GM21737 (cell line): ENCODE measurements around the gene PCCA.
"Not testable (repeated sequence)": the region's sequence is repeated elsewhere in the genome, so short reads cannot be mapped to it uniquely, and the experiment has no call there.

Experiments used
- ATAC-seq: cut with Tn5 transposase; IDR thresholded peaks from one replicate; pipeline ENCODE4 v1.9.1; 2021; ENCODE audit warnings: mild to moderate bottlenecking, moderate library complexity; ENCODE audit not compliant: unreplicated experiment

PCCA gene

DNA sequence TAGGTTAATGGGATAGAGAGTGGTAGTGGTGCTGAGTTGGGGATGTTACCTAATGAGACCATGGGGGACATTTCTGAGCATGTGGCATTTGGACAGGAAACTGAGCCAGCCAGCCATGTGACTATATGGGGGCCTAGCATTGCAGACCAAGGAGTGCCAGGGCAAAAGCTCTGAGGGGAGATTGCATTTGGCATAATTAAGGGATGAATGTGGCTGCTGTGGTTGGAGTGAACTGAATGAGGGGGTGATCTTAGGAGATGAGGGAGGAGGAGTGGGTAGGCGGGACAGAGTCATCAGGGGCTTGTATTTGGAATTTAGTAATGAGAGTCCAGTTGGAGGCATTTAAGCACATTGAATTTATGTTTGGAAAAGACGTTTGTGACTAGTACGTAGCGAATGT is 6.6 kb downstream of the PCCA start:
- ATAC-seq, result no peak

DNA sequence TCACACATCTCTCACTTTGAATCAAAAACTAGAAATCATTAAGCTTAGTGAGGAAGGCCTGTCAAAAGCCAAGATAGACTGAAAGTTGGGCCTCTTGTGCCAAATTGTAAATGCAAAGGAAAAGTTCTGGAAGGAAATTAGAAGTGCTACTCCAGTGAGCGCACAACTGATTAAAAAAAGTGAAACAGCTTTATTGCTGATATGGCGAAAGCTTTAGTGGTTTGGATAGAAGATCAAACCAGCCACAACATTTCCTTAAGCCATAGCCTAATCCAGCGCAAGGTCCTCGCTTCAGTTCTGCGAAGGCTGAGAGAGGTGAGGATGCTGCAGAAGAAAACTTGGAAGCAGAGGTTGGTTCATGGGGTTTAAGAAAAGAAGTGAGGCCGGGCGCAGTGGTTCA is 7.6 kb downstream of the PCCA start:
- ATAC-seq, result no peak

DNA sequence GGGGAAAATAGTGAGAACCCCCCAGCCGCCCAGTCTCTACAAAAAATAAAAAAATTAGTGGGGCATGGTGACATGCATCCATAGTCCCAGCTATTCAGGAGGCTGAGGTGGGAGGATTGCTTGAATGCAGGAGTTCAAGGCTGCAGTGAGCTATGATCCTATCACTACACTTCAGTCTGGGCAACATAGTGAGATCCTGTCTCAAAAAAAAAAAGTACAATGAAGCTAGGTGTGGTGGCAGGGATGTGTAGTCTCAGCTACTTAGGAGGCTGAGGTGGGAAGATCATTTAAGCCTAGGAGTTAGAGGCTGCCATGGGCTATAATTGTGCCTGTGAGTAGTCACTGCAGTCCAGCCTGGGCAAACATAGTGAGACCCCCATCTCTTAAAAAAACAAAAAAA is 8.9 kb downstream of the PCCA start:
- ATAC-seq, result no peak

DNA sequence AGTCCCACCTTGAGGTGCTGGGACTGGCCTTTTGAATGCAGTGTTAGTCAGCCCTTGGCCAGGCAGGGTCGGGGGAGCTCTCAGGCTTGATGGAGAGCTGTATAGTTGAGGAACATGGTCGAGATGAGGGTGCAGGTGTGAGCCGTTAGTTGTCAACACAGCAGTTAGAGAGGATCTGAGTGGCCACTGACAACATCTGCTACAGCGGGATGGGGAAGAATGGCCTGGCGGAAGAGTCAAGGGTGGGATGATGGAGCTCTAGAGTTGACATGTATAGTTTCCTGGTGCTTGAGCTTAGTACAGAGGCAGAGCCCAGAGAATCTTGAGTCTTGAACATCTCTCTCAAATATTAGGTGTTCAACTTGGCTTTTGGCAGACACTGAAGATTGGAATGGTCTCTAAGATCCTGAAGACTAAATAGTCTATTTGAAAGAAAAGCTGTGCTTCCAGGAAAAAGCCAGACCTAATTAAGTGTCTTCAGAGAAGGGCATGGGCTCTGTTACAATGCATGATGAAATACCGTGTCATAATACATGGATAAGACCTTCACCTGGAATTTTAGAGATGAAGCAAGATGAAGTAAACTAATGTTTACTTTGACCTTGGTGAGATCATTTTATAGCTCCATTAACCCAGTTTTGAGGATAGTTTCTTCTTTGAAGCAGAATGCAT is 9.7 kb downstream of the PCCA start:
- ATAC-seq, result no peak

DNA sequence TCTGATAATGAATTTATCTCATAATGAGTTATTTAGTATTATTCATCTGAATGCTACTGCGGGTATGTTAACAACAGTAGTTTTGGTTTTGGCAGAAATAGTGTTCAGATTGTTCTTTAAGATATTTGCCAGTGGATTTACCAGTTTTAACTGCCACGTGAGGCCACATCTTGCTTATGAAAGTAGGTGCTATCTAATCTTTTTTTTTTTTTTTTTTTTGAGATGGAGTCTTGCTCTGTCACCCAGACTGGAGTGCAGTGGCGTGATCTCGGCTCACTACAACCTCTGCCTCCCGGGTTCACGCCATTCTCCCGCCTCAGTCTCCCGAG is 10.2 kb downstream of the PCCA start:
- ATAC-seq, result not testable (repeated sequence)

DNA sequence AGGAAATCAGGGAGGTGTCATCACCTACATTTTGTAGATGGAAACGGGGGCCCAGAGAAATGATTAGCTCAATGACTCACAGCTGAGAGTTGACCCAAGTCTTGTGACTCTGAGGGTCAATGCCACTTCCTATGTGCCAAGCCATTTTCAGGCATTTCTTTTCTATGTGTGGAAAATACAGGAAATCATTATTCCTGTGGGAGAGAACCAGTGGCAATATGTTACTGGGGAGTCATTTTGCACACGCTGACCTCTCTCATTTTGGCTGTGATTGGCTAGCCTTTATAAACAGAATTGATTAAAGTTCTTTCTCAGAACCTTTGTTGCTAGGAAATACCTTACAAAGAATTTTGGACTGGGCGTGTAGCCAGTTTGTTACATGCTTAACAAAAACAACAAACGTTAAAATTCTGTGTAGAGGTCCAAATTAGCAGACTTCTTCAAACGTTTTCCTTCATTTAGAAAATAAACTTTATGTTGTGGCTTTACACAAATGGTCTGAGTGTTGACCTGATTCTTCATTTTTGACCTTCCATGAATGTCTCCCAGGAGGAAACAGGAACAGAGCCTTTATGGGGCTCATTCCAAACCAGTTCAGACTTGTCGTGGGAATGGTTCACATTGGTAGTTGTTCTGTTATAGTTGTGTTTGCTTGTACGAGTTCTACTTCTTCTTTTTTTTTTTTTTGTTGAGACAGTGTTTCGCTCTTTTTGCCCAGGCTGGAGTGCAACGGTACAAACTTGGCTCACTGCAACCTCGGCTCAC is 11.4 kb downstream of the PCCA start:
- no peak for ATAC-seq

DNA sequence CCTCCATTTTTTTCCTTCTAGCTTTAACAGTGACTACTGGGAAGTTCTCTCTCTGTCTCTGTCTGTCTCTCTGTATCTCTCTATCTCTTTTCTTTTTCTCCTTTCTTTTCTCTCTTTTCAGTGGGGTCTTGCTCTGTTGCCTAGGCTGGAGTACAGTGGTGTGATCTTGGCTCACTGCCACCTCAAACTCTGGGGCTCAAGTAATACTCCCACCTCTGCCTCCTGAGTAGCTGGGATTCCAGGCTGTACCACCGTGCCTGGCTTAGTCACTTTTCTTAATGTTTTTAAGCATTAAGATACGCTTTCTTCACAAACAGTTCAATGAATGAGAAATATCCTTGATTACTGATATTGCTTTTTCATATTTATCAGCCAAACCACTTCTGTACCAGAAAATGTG is 13.1 kb downstream of the PCCA start:
- ATAC-seq, result no peak

DNA sequence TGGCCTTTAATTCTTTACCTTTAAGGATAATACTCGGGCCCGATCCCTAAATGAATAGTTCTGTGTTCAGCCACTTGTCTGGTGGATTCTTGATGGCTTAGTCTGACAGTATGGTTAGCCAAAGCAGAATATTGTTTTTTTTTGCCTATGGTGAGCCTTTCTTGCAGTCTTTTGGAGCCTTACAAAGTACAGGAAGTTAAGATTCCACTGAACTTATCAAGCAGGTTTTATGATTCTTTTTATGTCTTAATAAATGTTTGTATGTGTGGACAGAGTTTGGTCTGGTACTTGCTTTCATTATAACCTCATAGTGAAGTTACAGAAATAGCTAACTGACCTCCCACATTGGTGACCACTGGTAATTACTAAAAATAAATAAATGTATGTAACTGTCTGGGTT is 17.1 kb downstream of the PCCA start:
- ATAC-seq, result no peak

DNA sequence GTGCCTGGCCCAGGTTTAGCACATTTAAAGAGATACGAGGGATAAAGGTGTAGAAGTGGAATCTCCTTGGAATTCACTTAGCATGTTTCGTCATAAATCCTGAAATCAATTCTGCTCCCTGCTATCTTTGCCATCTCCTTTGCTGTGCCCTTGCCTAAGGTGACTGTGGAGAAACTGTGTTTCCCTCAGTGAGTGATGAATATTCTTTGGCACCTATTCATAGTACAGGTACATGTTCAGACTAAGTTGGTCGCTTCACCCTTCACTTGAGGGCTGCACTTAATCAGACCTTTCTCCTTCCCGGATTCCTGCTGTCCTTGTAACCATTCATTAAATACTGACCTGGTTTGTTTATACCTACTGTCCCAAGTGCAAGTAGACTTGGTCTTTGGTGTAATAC is 17.8 kb downstream of the PCCA start:
- no peak for ATAC-seq

DNA sequence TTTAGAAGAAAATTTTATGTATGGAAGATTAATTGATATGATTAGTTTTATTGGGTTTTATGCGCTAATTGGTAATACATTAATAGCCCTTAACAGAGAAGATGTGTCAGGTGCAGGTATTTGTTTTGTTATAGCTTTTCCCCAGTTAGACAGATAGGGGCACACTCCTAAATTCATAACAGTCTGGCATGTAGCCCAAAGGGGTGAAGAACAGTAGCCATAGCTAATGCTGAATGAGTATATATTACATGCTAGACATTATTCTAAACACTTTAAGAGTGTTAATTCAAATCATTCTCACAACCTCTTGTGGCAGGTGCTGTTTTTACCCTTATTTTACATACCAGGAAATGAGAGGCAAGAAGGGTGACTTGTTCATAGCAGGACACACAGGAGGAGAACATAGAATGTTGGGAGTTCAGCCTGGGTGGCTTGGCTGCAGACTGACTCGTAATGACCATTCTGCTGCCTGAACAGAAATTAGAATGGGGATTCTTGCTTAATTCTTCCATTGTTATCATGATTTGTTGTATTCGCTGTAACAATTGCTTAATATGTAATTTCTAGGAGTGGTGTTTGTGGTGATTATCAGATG is 20.1 kb downstream of the PCCA start:
- ATAC-seq, result peak; percentile 53

DNA sequence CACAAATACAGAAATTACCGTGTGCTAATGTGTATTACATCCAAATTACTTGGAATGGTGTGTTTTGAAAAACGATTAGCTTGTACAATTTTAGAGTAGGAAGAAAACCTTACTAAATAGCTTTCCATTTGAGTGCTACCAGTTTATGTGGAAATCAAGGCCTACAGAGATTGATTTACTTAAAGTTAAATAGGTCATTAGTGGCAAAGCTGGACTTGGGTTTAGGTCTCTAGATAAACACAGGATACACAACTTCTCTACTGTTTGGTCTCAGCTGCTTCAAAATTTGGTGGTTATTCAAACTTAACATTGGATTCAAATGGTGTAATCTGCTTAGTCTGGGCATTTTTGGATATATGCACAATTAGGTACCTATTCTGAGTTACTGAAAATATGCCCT is 21.4 kb downstream of the PCCA start:
- no peak for ATAC-seq

DNA sequence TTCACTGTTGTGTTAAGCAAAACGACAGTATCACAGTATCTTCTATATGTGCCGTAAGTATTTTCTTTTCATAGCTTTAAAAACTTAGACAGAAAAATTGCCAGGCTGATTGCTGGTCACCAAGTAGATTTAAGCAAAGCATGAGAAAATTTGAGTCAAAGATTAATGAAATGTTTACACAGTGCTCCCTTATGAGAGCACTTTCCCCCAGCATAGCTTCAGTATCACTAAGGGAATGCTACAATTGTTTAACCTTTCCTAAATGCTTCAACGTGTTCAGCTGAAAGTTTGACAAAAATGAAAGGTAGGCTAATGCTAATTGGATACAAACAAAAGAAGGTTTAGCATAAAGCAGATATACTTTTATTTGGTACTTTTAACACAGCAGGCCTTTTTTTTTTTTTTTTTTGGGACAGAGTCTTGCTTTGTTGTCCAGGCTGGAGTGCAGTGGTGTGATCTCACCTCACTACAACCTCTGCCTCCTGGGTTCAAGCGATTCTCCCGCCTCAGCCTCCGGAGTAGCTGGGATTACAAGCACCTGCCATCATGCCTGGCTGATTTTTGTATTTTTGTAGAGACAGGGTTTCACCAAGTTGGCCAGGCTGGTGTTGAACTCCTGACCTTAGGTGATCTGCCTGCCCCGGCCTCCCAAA is 23.4 kb downstream of the PCCA start:
- no peak for ATAC-seq

DNA sequence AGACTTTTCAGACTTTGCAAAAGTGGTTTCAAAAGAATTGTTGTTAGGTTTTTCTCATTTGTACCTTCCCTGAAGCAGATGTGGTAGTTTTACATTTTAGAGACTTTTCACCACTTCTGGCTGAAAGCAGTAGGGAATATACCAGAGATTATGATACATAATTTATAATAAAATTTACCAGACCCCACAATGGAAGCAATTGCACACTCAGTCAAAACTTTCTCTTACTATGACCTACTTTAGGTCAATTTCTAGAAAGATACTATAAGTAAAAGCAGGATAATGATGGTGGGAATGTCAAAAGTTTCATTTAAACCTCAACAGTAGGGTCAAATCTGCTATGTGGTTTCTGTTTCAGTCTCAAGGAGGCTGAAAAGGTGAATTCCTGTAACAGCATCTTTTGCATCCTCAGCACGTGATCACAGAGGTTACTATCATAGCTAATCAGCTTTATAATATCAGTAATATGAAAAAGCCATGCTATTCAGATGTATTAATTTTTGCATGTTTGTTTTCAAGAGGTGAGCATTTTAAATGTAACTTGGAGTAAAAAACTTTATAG is 26.9 kb downstream of the PCCA start:
- ATAC-seq, result peak; percentile 54

DNA sequence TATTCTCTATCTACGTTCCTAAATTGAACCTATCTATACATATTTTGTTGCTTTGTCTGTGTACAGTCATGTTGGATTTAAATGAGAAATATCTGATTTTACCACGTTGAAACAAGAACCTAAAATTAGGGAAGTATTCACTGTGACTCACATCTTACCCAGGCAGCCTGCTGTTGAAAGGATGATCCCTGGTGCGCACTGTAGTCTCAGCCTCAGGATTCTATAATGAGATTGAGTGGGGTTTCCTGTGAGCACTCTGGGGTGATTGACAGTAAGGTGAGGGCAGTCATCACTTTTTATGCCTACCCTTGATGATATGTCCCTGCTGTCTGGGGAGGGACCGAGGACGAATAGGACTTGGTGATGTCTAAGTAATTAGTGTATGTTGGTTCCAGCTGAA is 35.4 kb downstream of the PCCA start:
- no peak for ATAC-seq

DNA sequence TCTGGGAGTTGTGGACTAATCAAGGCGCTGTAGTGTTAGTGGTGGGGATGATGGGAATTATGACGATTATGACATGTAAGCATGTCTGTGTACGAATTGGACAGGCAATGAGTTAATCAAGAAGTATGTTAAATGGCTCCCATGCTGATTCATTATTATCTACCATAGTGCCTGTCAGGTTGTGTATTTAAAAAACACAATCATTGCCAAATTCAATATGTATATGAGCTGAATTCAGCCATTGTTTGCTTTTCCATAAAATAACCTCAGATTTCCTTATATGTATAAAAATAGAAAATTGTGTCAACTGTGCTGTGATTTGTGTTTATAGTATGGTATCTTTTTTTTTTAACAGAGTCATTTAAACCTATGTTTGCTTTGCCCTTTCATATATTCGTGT is 37.1 kb downstream of the PCCA start:
- ATAC-seq, result no peak

DNA sequence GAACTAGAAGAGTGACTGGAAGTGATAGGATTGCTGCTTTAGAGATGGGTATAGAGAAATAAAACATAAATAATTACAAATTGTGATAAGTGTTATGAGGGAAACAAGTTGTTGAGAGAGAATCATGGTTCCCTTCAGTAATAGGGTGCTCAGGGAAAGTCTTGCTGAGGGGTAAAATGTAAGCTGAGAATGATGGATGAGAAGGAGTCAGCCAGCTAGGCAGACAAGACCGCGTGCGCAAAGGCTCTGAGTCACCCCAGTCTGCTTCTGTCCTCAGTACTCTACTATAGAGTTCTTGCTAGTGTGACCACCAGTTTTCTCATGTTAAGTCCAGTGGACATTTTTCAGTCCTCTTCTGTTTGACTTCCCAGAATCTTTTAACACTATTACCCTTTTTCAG is 39.5 kb downstream of the PCCA start:
- no peak for ATAC-seq

DNA sequence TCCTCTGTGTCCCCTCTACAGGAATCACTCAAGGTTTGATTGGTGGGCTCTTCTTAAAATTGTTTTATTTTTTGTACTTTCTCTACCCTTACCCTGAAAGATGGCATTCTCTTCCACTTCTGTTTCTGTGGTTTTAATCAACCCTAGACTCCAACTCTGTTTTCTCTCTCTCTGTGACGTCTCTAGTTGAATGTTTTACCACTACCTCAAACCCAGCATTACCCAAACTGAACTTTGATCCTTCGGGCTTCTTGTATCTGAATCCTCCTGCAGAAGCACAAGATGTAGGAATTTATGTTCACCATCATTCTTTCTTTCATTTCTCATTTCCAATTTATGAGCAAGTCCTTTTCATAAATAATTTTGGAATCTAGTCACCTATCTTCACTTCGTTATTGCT is 39.9 kb downstream of the PCCA start:
- no peak for ATAC-seq

DNA sequence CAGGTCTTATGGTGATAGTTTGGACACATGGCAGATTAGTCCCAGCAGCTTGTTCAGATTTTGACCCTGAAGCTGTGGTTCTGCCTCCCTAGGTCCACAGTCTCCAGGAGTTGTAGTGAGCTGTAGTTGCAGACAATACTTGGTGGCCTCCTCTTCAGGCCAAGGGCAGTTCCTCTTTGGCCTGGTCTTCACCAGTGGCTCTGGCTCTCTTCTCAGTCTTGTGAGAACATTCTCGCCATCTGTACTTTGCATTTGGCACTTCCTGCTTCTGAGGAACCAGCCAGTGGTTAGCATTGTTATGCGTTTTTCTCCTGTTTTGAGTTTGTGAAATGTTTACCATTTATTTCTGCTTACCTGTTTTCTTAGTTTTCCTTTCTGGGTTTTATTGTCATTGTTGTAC is 40.7 kb downstream of the PCCA start:
- peak; percentile 88 for ATAC-seq

DNA sequence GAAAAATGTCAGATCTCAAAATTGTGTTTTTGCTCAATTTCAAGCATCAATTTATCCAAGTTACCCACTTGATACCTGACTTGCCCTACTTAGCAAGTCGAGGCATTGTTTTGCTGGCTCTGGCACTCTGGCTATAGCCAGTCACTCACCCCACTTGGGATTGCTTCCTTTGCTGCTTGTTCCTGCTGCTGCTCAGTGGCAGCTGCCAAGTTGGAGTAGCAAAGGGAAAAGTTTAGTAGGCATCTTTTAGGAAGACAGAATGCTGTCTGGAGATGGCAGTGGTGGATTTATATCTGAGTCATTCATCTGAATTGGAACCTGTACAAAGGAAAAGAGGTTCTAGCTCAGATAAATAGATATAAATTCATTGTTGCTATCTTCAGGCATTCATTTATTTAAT is 41.2 kb downstream of the PCCA start:
- no peak for ATAC-seq

DNA sequence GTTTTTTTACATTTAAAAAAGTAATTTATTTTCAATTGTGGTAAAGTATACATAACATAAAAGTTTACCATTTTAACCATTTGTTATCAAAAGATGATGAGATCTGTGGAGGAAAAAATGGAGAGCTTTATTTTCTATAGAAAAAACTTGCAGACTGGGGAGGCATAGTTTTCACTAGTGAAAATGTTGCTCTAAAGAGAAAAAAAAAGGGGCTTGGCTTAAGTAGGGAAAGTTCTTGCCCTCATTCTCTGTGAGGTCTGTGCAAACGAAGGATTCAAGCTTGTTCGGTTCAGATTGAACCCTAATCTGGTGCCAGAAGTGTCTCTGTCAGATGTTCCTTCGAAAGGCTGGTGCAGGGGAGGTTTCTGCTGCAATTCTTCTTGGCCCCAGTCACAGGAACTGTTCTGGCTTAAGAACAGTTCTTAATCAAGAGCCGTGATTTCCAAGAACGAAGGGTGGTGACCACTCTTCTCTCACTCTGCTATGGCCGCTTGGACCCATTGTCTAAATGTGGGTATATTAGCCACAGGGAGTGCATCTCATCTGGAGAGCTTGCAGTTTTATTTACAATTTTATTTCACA is 42.1 kb downstream of the PCCA start:
- no peak for ATAC-seq

DNA sequence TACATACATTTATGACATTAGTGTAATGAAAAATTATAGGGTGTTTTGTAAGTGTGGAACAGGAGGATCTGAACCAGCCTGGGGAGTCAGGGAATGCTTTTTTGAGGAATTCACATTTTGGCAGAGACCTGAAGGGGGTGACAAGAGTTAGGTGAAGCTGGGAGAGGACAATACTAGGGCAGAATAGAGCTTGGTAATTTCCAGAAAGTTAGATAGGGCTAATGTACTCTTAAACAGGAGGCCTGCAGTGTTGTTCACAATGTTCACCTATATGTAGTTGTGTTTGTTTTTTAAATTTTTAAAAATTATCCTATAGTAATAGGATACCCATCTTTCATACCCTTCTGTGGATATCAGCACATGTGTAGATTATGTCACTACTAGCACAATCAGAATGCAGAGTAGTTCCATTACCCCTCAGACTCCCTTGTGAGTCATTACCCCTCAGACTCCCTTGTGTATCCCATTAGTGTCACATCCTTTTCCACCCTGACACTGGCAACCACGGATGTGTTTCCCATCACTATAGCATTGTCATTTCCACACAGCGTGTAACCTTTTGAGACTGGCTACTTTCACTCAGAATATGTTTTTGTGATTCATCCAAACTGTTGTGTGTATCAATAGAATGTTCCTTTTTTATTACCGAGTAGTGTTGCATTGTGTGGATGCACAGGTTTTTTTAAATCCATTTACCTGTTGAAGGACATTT is 43.1 kb downstream of the PCCA start:
- ATAC-seq, result no peak
